PC-3 (cell line): ENCODE data around the gene INHBE.

Experiments used
- EZH2 ChIP-seq: fragments of 300-600 bp; sonication (generic); IDR thresholded peaks from one replicate; pipeline ENCODE4 v1.6.1; 2017; ENCODE audit warnings: antibody characterized with exemption, mild to moderate bottlenecking, low read length; ENCODE audit not compliant: unreplicated experiment
- EZH2phosphoT487 ChIP-seq: fragments of 300-600 bp; sonication (generic); IDR thresholded peaks from 2 replicates; pipeline ENCODE4 v1.6.1; 2018; ENCODE audit warnings: mild to moderate bottlenecking, antibody characterized with exemption, low read length, borderline replicate concordance
- TF ChIP-seq, protein P1 (sequence below): fragments of 300-600 bp; sonication (generic); conservative IDR thresholded peaks from 2 replicates; pipeline ENCODE4 v1.5.1; 2017; ENCODE audit warnings: antibody characterized with exemption, low read depth, mild to moderate bottlenecking, low read length

DNA sequence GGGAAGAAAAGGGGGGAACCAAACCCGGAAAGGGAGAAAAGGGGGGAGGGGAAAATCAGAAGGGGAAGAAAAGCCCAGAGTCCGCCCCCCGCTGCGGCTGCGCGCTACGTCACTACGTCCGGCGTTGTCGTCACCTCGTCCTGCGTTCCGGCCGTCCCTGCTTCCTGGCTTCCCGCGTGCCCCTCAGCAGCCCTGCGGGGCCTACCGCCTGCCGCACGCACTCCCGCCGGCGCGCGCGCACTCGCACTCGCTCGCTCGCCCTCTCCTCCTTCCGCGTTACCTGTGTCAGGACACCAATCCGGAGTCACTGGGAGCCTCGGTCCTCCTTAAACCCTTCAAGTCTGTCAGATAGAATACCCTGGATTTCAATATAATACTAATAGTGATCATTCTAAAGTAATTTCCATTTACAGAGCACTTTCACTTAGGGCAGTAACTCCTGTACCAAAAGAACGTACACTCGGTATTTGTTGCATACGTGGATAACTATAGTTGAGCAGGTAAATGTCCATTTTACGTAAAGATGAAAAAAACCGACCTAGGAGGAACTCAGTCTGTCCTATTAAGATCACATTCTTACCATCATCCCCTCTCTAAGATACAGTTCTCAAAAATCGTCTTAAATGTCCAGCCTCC lies 24.1 kb upstream of the INHBE start, which contains the start of gene R3HDM2:
- TF ChIP-seq, protein P1, sequence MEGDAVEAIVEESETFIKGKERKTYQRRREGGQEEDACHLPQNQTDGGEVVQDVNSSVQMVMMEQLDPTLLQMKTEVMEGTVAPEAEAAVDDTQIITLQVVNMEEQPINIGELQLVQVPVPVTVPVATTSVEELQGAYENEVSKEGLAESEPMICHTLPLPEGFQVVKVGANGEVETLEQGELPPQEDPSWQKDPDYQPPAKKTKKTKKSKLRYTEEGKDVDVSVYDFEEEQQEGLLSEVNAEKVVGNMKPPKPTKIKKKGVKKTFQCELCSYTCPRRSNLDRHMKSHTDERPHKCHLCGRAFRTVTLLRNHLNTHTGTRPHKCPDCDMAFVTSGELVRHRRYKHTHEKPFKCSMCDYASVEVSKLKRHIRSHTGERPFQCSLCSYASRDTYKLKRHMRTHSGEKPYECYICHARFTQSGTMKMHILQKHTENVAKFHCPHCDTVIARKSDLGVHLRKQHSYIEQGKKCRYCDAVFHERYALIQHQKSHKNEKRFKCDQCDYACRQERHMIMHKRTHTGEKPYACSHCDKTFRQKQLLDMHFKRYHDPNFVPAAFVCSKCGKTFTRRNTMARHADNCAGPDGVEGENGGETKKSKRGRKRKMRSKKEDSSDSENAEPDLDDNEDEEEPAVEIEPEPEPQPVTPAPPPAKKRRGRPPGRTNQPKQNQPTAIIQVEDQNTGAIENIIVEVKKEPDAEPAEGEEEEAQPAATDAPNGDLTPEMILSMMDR, result no peak
- TF ChIP-seq EZH2 (no peak), EZH2phosphoT487 (peak; percentile 42; the same call in 1 of the 2 replicates)
